SH-SY5Y (cell line): ENCODE results near the gene IRF2BP2.

Experiments
- GATA2 ChIP-seq: IDR thresholded peaks from 2 replicates; pipeline ENCODE4 v1.6.1; 2011; ENCODE audit warnings: mild to moderate bottlenecking, low read depth, low read length
- GATA3 ChIP-seq: IDR thresholded peaks from 2 replicates; pipeline ENCODE4 v1.6.1; 2011; ENCODE audit warnings: low read depth, mild to moderate bottlenecking, low read length, moderate library complexity

DNA sequence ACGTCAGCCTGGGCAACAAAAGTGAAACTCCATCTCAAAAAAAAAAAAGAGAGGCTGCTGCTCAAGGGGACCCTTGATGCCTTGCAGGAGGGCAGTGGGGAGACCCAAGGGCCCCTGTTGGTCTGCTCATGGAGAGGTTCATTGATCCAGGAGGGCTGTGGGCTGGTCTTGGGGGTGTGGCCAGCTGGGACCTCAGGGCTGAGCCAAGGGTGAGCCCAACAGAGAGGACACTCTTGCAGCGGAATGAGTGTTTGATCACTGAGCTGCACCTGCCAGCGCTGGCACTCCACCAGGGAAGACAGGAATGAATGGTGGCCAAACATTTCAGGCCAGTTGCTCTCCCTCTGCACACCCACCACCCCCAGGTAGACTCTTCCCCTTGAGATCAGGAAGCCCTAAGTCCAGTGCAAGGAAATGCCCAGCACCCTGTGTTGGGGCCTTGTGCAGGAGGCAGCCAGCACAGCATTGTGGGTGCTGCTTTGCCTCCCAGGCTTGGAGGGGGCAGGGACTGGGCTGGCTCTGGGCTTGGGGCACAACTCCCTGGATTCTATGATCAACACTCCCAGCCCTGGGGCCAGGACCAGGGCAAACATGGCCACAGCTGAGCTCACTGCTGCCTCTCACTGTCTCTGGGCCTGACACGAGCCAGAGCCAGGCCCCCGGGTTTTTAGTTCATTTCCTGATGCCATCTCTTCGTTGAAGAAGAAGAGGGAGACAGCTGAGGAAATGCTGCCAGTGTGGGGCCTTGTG, 50.7 kb downstream of the IRF2BP2 start:
- TF ChIP-seq GATA2: no peak
- TF ChIP-seq GATA3: no peak
